Pancreas (tissue), 10 donors: ENCODE results near the gene ALDH1L1. TPM values are rescaled to one million over a fixed set of nuclear protein-coding genes. Genes with fewer than 3 reads are reported as not detected.

Experiments used
- ATAC-seq, 4 donors: fragments of 200-7000 bp; cut with Tn5 transposase; one replicate each; pipeline versions ENCODE4 v1.8.0 to v1.9.1; 2020; ENCODE audit warnings: mild to moderate bottlenecking in 4 of 4, moderate library complexity in 4 of 4
- DNase-seq, 6 donors: peaks; one replicate each; pipeline ENCODE4 v3.0.0-alpha.2; 2020
- FAIRE-seq: peaks from 2 replicates; lab custom pipeline; 2012; peaks lifted over from hg19 to GRCh38; lab: Jason Lieb, UNC
- H3K27ac ChIP-seq, 4 donors: fragments of 200-600 bp; sonication (generic); 1 replicate in 3 of 4; 2 replicates in 1 of 4; pipeline versions ENCODE4 v1.5.0 to v1.8.0; 2020
- H3K27me3 ChIP-seq, 4 donors: fragments of 200-600 bp; one replicate each; pipeline ENCODE4 v1.8.0; 2021
- H3K36me3 ChIP-seq, 3 donors: fragments of 200-600 bp; sonication (generic) in 1 of 3; one replicate each; pipeline versions ENCODE4 v1.5.0 to v1.8.0; 2020 to 2021
- H3K4me1 ChIP-seq, 3 donors: fragments of 200-600 bp; one replicate each; pipeline ENCODE4 v1.8.0; 2021
- H3K4me3 ChIP-seq, 4 donors: fragments of 200-600 bp; sonication (generic) in 2 of 4; one replicate each; pipeline versions ENCODE4 v1.5.0 to v1.8.0; 2020 to 2021
- H3K9me3 ChIP-seq, 4 donors: fragments of 200-600 bp; one replicate each; pipeline ENCODE4 v1.8.0; 2021
- WGBS, 2 donors: extraction: QIAGEN DNeasy Blood & Tissue Kit; methylation state at CpG; one replicate each; pipeline ENCODE4 v1.1.7; 2013; 5-methylcytosine and 5-hydroxymethylcytosine counted together
- intact Hi-C, 3 donors: fragments of 100-400 bp; cut with DNase I; formaldehyde crosslinking; loops; one replicate each; pipeline versions ENCODE4 v1.11.1 to v1.14.2; 2022
- polyA plus RNA-seq, 2 donors: library from polyadenylated mRNA; stranded (reverse); fragments of 200-250 nt; gene quantifications; one replicate each; pipeline ENCODE4 v1.2.3, GENCODE V29; 2013
- total RNA-seq, 6 donors: library from RNA; stranded (reverse); fragmentation: NEBNext Ultra II Directional in 4 of 6; extraction: Animal tissue kit (Norgen Biotek cat#: 25700) in 4 of 6; gene quantifications; one replicate each; pipeline versions ENCODE4 v1.2.1 to v1.2.4, GENCODE V29; 2021 to 2023
- TF ChIP-seq, protein P1 (sequence below), 4 donors: fragments of 200-600 bp; sonication (generic) in 3 of 4; IDR thresholded peaks; one replicate each; pipeline versions ENCODE4 v1.5.0 to v1.8.0; 2021; ENCODE audit warnings: antibody characterized with exemption in 4 of 4
- donor health status: healthy with polysubstance abuse.
- donor health status: DM: no; HTN: no; CAD: no; lungs with moderate emphysema.
- donor health status: DM: no; HTN: no; CAD: no.
- donor health status: control.
- donor health status: control.
- donor health status: Bipolar disorder and iron deficiency.
- donor health status: DM: yes; HTN: yes; CAD: no.
- donor health status: DM: no; HTN: no; CAD: no.
- donor health status: DM: no; HTN: no; CAD: no.
- donor health status: DM: yes; HTN: yes; CAD: no.

Gene ALDH1L1
- total and polyA plus RNA-seq, 8 donors, result 15.4 to 46.3 (median 36.9) TPM

DNA sequence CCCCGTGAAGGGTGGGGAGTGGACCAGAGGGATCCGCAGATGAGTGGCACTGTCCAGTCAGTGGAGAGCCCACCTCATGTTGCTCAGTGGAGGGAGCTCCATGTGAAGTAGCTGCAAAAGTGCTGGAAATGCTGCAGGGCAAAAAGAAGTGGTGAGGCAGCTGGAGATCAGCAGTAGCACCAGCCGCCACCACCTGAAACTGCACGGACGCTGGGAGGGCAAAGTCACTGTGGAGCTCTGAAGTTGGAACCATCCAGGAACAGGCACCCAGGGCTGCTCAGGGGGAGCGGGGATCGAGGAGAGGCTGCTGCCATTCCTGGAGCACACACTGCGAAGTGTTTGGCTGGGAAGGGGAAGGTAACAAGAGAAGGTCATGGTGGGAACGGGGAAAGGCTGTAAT is 6.4 kb upstream of the ALDH1L1 start:
- ATAC-seq (no peak), FAIRE-seq (no peak)
- no peaks in the 10 kb centered on the region for H3K27me3 ChIP-seq

DNA sequence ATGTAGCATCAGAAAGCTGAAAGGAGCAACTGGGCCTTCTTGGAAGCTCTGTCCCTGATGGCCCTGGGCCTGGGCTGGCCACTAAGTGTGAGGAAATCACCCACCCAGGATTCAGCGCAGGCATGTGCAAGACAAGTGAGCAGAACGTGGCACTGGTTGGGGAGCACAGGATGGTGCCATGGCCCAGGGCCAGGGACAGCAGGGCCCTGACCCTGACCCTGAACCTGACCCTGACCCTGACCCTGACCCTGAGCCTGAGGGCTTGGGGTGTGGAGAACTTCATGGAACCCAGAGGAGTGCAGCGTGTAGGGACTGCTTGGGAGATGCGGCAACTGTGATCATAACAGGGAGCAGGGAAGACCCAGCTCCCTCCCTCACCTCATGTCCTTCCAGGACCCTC is 5.9 kb upstream of the ALDH1L1 start:
- 86 to 92% methylated on average over 4 of the region's 4 CpGs for WGBS, 2 donors
- TF ChIP-seq, protein P1, sequence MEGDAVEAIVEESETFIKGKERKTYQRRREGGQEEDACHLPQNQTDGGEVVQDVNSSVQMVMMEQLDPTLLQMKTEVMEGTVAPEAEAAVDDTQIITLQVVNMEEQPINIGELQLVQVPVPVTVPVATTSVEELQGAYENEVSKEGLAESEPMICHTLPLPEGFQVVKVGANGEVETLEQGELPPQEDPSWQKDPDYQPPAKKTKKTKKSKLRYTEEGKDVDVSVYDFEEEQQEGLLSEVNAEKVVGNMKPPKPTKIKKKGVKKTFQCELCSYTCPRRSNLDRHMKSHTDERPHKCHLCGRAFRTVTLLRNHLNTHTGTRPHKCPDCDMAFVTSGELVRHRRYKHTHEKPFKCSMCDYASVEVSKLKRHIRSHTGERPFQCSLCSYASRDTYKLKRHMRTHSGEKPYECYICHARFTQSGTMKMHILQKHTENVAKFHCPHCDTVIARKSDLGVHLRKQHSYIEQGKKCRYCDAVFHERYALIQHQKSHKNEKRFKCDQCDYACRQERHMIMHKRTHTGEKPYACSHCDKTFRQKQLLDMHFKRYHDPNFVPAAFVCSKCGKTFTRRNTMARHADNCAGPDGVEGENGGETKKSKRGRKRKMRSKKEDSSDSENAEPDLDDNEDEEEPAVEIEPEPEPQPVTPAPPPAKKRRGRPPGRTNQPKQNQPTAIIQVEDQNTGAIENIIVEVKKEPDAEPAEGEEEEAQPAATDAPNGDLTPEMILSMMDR (IDR thresholded peaks at IDR 0.05), result no peak
- H3K9me3 ChIP-seq, result no peaks in the 10 kb centered on the region
- H3K27ac ChIP-seq, result no peak overlapping the region
- H3K27me3 ChIP-seq, result no peaks in the 10 kb centered on the region
- intact Hi-C loops, result no loop called here
- H3K36me3 ChIP-seq, result no peaks in the 10 kb centered on the region
- no peak for ATAC-seq
- no peak for DNase-seq
- H3K4me1 ChIP-seq, result peaks cover 2 to 10% (median 6%) of the 10 kb centered on the region in 3 donors
- FAIRE-seq, result no peak
- no peak overlapping the region for H3K4me3 ChIP-seq

More for the DNA sequence above, 6.4 kb upstream of the ALDH1L1 start:
- no peak overlapping the region for H3K27ac ChIP-seq
- no peaks in the 10 kb centered on the region for H3K36me3 ChIP-seq
- H3K4me3 ChIP-seq, result no peak overlapping the region
- 92 to 93% methylated on average over 9 of the region's 9 CpGs for WGBS, 2 donors
- TF ChIP-seq, protein P1 (IDR thresholded peaks at IDR 0.05), result no peak
- no peaks in the 10 kb centered on the region for H3K9me3 ChIP-seq
- no peak for DNase-seq
- intact Hi-C loops, result no loop called here
- peaks cover 0 to 5% (median under 1%) of the 10 kb centered on the region in 3 donors for H3K4me1 ChIP-seq

DNA sequence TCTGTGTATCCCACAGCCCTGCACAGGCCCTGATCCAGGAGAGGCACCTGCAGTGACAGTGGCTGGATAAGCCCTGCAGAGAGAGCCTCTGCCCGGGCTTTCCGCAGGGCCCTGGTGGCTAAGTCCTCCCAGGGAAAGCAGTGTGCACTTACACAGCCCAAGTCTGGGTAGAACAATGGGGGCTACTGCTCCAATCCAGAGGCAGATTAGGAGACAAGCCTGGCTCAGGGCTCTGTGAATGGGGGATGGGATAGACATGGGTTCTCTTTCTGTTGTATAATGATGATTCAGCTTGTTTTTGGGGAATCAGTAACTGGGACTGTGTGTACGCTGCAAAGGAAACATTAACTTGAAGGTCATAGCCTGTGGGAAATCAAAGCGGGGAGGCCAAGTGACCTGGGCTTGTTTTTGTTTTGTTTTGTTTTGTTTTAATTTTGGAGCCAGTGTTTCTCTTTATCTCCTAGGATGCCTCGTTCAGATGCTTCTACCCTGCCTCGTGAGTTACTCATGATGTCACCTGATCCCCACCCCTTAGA is 4.1 kb upstream of the ALDH1L1 start:
- Histone ChIP-seq H3K9me3 (no peaks in the 10 kb centered on the region), H3K27ac (peak overlapping the region in 1 of 4 donors; percentile 25), H3K27me3 (no peaks in the 10 kb centered on the region), H3K4me1 (peaks cover 4 to 11% (median 6%) of the 10 kb centered on the region in 3 donors), H3K36me3 (no peaks in the 10 kb centered on the region), H3K4me3 (no peak overlapping the region)
- intact Hi-C loops, result no loop called here
- TF ChIP-seq, protein P1 (IDR thresholded peaks at IDR 0.05), result no peak
- WGBS, 2 donors, result 57 to 62% methylated on average over 6 of the region's 6 CpGs
- DNase-seq (no peak), ATAC-seq (no peak), FAIRE-seq (no peak)

DNA sequence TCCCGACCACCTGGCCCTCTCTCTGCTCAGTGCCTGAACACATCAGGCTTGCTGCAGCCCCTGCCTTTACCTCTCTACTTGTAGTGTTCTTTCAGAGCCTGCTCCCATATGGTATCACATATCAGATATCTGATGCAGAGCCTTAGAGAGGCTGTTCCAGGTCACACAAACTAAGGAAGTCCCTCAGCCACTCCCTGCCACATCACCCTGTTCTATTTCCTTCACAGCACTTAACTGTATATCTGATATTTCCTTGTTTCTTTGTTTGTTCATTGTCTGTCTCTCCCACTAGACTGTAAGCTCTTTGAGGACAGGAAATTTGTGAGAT is 976 bp upstream of the ALDH1L1 start:
- Histone ChIP-seq H3K36me3 (no peaks in the 10 kb centered on the region), H3K4me3 (peak overlapping the region in 3 of 4 donors; percentile 63 to 67 (median 65)), H3K27me3 (no peaks in the 10 kb centered on the region), H3K27ac (peak overlapping the region; percentile 96 to 99 (median 98)), H3K4me1 (peaks cover 4 to 11% (median 6%) of the 10 kb centered on the region in 3 donors), H3K9me3 (no peaks in the 10 kb centered on the region)
- 18 to 21% methylated on average over 1 of the region's 1 CpG for WGBS, 2 donors
- TF ChIP-seq, protein P1 (IDR thresholded peaks at IDR 0.05), result no peak
- intact Hi-C loops, result no loop called here
- FAIRE-seq (no peak), DNase-seq (no peak), ATAC-seq (peak; percentile 0 to 1 (median 0))

DNA sequence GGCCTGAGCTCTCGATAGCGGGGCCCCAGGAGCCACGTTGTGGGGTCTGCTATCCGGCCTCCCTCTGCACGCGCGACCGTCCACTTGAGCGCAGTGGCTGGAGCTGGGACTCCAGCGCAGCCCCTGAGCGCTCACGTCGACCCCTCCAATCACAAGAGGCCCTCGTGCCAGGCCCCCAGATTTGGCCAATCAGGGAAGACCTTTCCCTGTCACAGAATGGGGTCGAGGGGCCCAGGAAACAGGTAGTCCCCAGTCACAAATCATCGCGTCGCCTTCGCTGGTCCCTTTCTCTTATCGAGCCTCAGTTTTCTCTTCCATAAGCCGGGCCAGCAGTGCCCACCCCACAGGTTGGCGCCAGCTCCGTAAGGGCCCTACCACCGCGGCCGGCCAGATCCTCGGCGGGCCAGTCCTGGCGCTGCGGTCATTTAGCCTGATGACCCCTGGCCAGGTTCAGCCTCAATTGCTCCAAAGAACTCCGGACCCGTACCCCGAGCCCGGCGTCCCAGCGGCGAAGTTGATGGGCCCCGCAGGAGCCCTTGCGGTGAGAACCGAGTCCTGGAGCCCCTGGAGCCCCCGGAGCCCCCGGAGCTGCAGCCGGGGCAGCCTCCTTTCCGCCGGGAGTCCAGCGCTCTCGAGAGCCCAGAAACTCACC is 435 bp downstream of the ALDH1L1 start:
- peak overlapping the region; percentile 40 to 67 (median 64) for H3K4me3 ChIP-seq
- WGBS, 2 donors, result 1% methylated on average over 46 to 47 of the region's 47 CpGs

More for the DNA sequence above, 435 bp downstream of the ALDH1L1 start:
- peak; percentile 70 to 85 (median 71) for ATAC-seq
- TF ChIP-seq, protein P1 (IDR thresholded peaks at IDR 0.05), result no peak
- FAIRE-seq, result no peak
- H3K4me1 ChIP-seq, result peaks cover 4 to 11% (median 6%) of the 10 kb centered on the region in 3 donors
- intact Hi-C loops, result no loop called here
- H3K36me3 ChIP-seq, result no peaks in the 10 kb centered on the region
- DNase-seq, result peak; percentile 69 to 89 (median 80)
- no peaks in the 10 kb centered on the region for H3K27me3 ChIP-seq
- no peaks in the 10 kb centered on the region for H3K9me3 ChIP-seq
- peak overlapping the region; percentile 96 to 99 (median 98) for H3K27ac ChIP-seq
